HL-60 (cell line): Measurements from ENCODE around the gene FHIT.

Experiments
- DNase-seq, 2 experiments: peaks; one replicate each; pipeline ENCODE4 v3.0.0-alpha.2; 2010 to 2020; ENCODE audit warnings: low read depth in 1 of 2, low spot score in 1 of 2
- H3K27ac ChIP-seq: fragments of 250-450 bp; sonication (Bioruptor Pico); replicated peaks from 2 replicates; pipeline ENCODE4 v1.5.1; 2020; ENCODE audit warnings: mild to moderate bottlenecking, moderate library complexity
- H3K27me3 ChIP-seq: fragments of 250-450 bp; sonication (Bioruptor Pico); 2 replicates; pipeline ENCODE4 v1.5.1; 2021; ENCODE audit warnings: mild to moderate bottlenecking, moderate library complexity; ENCODE audit not compliant: insufficient read depth, poor library complexity, severe bottlenecking
- H3K4me3 ChIP-seq: replicated peaks from 2 replicates; pipeline ENCODE4 v1.5.1; 2011; ENCODE audit warnings: mild to moderate bottlenecking, control low read depth, low read length; ENCODE audit not compliant: insufficient read depth
- CTCF ChIP-seq: IDR thresholded peaks from one replicate; pipeline ENCODE4 v1.5.1; 2011; ENCODE audit warnings: low read length, control low read depth, inconsistent platforms; ENCODE audit not compliant: insufficient read depth
- GABPA ChIP-seq: IDR thresholded peaks from 2 replicates; pipeline ENCODE4 v1.6.1; 2012; ENCODE audit warnings: low read depth
- POLR2AphosphoS5 ChIP-seq: IDR thresholded peaks from 2 replicates; pipeline ENCODE4 v1.6.1; 2012; ENCODE audit warnings: low read depth
- REST ChIP-seq: IDR thresholded peaks from 2 replicates; pipeline ENCODE4 v1.6.1; 2012; ENCODE audit warnings: low read depth; ENCODE audit not compliant: insufficient replicate concordance
- SPI1 ChIP-seq: IDR thresholded peaks from 2 replicates; pipeline ENCODE4 v1.6.1; 2012; ENCODE audit warnings: low read depth, mild to moderate bottlenecking, borderline replicate concordance

FHIT gene

GRCh38 chr3:60792249-60792852 is 458.9 kb downstream of the FHIT start:
- Histone ChIP-seq H3K27ac (no peak overlapping the region), H3K4me3 (no peak overlapping the region), H3K27me3 (no peaks in the 10 kb centered on the region)
- no peak for DNase-seq
- no peak for TF ChIP-seq POLR2AphosphoS5
- TF ChIP-seq SPI1 = no peak
- TF ChIP-seq GABPA = no peak
- no peak for TF ChIP-seq REST
- no peak for TF ChIP-seq CTCF

GRCh38 chr3:60788185-60788584 is 463.1 kb downstream of the FHIT start:
- no peak for DNase-seq
- Histone ChIP-seq H3K27me3 (no peaks in the 10 kb centered on the region), H3K27ac (no peak overlapping the region), H3K4me3 (no peak overlapping the region)
- TF ChIP-seq POLR2AphosphoS5 = no peak

- TF ChIP-seq SPI1 (no peak), GABPA (no peak), REST (no peak), POLR2AphosphoS5 (no peak), CTCF (no peak)
- Histone ChIP-seq H3K27me3 (no peaks in the 10 kb centered on the region), H3K27ac (no peak overlapping the region), H3K4me3 (no peak overlapping the region)
- no peak for DNase-seq
These were observed 469.3 kb downstream of the FHIT start for GRCh38 chr3:60781935-60782334.

- TF ChIP-seq REST (no peak), GABPA (no peak), SPI1 (no peak), POLR2AphosphoS5 (no peak), CTCF (no peak)
- H3K27me3 ChIP-seq = no peaks in the 10 kb centered on the region
- DNase-seq = no peak
- H3K27ac ChIP-seq = no peak overlapping the region
- no peak overlapping the region for H3K4me3 ChIP-seq
These were observed 471.6 kb downstream of the FHIT start for GRCh38 chr3:60779637-60780036.
